Mucosa of stomach (tissue), 1 donor: ENCODE measurements around the gene LIFR.
"Not testable (repeated sequence)": the region's sequence is repeated elsewhere in the genome, so short reads cannot be mapped to it uniquely, and the experiment has no call there.

Experiments
- H3K27me3 ChIP-seq: one replicate; pipeline ENCODE4 v1.7.0; 2013; ENCODE audit warnings: mild to moderate bottlenecking, low read length; ENCODE audit not compliant: control insufficient read depth, insufficient read depth
- H3K36me3 ChIP-seq: one replicate; pipeline ENCODE4 v1.7.0; 2013; ENCODE audit warnings: low read length; ENCODE audit not compliant: control insufficient read depth, insufficient read depth
- H3K4me1 ChIP-seq: one replicate; pipeline ENCODE4 v1.7.0; 2013; ENCODE audit warnings: mild to moderate bottlenecking, low read length; ENCODE audit not compliant: control insufficient read depth, insufficient read depth
- H3K4me3 ChIP-seq: one replicate; pipeline ENCODE4 v1.7.0; 2013; ENCODE audit warnings: low read length
- H3K9ac ChIP-seq: one replicate; pipeline ENCODE4 v1.7.0; 2013; ENCODE audit warnings: mild to moderate bottlenecking, low read length, moderate library complexity
- H3K9me3 ChIP-seq: one replicate; pipeline ENCODE4 v1.7.0; 2013; ENCODE audit warnings: mild to moderate bottlenecking, low read length, moderate library complexity; ENCODE audit not compliant: control insufficient read depth
- donor health status: Pancreatic carcinoma.

LIFR gene

GRCh38 chr5:38528162-38528703 is 28.2 kb downstream of the LIFR start:
- no peaks in the 10 kb centered on the region for H3K36me3 ChIP-seq
- no peak overlapping the region for H3K9ac ChIP-seq
- no peaks in the 10 kb centered on the region for H3K9me3 ChIP-seq
- H3K4me1 ChIP-seq: peaks cover 6% of the 10 kb centered on the region
- no peak overlapping the region for H3K4me3 ChIP-seq
- no peaks in the 10 kb centered on the region for H3K27me3 ChIP-seq

DNA sequence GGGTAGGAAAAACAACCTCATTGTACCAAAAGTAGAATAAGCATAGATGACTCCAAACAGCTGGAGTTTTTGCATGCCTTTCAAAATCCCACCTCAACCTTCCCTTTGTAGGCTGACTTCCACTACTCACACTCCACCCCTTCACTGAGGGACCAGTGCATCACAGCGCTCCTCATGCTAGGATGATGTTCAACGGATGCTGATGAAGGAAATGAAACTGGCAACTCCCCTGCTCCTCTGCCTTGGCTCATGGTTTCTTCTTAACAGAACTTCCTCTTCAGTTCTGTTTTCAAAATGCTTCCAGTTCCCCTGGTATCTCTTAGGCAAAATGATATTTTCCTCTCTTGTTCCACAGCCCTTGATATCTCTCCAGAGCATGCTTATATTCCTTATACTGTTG is 29.0 kb downstream of the LIFR start:
- no peaks in the 10 kb centered on the region for H3K9me3 ChIP-seq

DNA sequence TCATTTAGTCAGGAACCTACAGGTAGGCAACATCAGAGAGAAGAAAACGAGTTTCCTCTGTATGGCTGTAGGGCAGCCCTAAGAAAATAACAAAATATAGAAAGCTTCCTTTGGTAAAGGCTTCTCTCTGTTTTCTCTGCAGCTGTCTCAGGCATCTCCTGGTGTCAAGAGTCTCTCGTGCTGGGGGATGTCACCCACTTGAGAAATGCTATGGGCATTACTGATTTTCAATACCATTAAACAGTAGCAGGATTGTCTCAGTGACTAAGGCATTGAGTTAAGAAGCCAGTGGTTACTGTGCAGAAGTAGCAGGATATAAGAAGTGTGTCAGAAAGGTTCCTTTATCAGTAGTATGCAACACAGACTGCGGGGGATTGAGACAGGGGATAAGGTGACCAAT is 32.4 kb downstream of the LIFR start:
- no peaks in the 10 kb centered on the region for H3K27me3 ChIP-seq
- H3K9me3 ChIP-seq: no peaks in the 10 kb centered on the region
- H3K4me3 ChIP-seq: no peak overlapping the region
- H3K36me3 ChIP-seq: no peaks in the 10 kb centered on the region
- peaks cover 6% of the 10 kb centered on the region for H3K4me1 ChIP-seq
- no peak overlapping the region for H3K9ac ChIP-seq

More for the DNA sequence above, 29.0 kb downstream of the LIFR start:
- H3K9ac ChIP-seq: no peak overlapping the region
- peaks cover 6% of the 10 kb centered on the region for H3K4me1 ChIP-seq
- H3K27me3 ChIP-seq: no peaks in the 10 kb centered on the region
- H3K4me3 ChIP-seq: no peak overlapping the region
- H3K36me3 ChIP-seq: no peaks in the 10 kb centered on the region

DNA sequence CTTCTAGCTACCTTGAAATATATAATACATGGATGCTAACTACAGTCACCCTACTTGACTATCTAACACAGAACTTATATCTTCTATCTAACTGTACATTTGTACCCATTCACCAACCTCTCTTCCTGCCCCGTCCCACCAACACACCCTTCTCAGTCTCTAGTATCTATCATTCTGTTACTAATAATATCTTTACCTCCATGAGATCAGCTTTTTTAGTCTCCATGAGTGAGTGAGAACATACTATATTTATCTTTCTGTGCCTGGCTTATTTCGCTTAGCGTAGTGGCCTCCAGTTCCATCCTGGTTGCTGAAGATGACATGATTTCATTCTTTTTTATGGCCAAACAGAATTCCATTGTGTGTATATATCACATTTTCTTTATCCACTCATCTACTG is 37.0 kb downstream of the LIFR start:
- Histone ChIP-seq H3K9ac (no peak overlapping the region), H3K4me3 (no peak overlapping the region), H3K27me3 (no peaks in the 10 kb centered on the region), H3K9me3 (no peaks in the 10 kb centered on the region), H3K4me1 (no peaks in the 10 kb centered on the region), H3K36me3 (no peaks in the 10 kb centered on the region)

DNA sequence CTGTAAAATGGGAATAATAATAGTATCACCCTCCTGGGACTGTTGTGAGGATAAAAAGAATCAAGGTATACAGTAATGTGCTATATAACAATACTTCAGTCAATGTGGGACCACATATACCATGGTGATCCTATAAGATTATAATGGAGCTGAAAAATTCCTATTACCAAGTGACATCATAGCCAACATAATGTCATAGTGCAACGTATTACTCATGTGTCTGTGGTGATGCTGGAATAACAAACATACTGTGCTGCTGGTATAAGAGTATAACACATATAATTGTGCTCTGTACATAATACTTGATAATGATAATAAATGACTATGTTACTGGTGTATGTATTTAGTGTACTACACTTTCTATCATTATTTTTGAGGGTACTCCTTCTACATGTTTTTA is 38.1 kb downstream of the LIFR start:
- H3K36me3 ChIP-seq: no peaks in the 10 kb centered on the region
- no peak overlapping the region for H3K4me3 ChIP-seq
- H3K9me3 ChIP-seq: no peaks in the 10 kb centered on the region
- no peaks in the 10 kb centered on the region for H3K27me3 ChIP-seq
- no peaks in the 10 kb centered on the region for H3K4me1 ChIP-seq
- H3K9ac ChIP-seq: no peak overlapping the region

DNA sequence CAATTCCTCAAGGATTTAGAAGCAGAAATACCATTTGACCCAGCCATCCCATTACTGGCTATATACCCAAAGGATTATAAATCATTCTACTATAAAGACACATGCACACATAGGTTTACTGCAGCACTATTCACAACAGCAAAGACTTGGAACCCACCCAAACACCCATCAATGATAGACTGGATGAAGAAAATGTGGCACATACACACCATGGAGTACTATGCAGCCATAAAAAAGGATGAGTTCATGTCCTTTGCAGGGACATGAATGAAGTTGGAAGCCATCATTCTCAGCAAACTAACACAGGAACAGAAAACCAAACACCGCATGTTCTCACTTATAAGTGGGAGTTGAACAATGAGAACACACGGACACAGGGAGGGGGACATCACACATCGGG is 39.8 kb downstream of the LIFR start:
- H3K4me1 ChIP-seq, H3K9me3 ChIP-seq, H3K9ac ChIP-seq, H3K27me3 ChIP-seq, H3K4me3 ChIP-seq, H3K36me3 ChIP-seq: not testable (repeated sequence)

GRCh38 chr5:38515646-38516045 is 40.8 kb downstream of the LIFR start:
- Histone ChIP-seq H3K4me3 (no peak overlapping the region), H3K36me3 (no peaks in the 10 kb centered on the region), H3K9me3 (no peaks in the 10 kb centered on the region), H3K4me1 (no peaks in the 10 kb centered on the region), H3K27me3 (no peaks in the 10 kb centered on the region), H3K9ac (no peak overlapping the region)

DNA sequence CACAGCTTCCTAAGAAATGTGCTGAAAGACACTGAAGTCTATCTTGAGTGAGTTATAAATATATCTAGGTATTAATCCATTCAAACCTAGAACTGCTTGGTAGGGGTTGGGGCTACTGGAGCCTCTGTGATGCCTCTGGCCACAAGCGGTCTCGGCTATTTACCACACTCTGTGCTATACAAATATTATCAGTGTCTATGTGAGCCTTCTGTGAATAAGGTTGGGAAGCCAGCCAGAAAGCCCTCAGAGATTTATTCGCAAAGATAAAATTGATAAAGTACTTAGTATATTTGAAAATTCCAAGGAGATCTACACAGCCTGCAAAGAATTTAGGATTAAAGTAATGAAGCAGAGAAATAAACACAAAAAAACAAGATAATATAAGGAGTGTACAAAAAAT is 41.4 kb downstream of the LIFR start:
- Histone ChIP-seq H3K4me1 (no peaks in the 10 kb centered on the region), H3K36me3 (no peaks in the 10 kb centered on the region), H3K4me3 (no peak overlapping the region), H3K9me3 (no peaks in the 10 kb centered on the region), H3K9ac (no peak overlapping the region), H3K27me3 (no peaks in the 10 kb centered on the region)

- Histone ChIP-seq H3K9me3 (no peaks in the 10 kb centered on the region), H3K4me1 (no peaks in the 10 kb centered on the region), H3K27me3 (no peaks in the 10 kb centered on the region), H3K4me3 (no peak overlapping the region), H3K36me3 (no peaks in the 10 kb centered on the region), H3K9ac (no peak overlapping the region)
Measured at GRCh38 chr5:38509185-38509584, 47.3 kb downstream of the LIFR start.

- H3K4me1 ChIP-seq: no peaks in the 10 kb centered on the region
- H3K9me3 ChIP-seq: no peaks in the 10 kb centered on the region
- H3K4me3 ChIP-seq: no peak overlapping the region
- no peaks in the 10 kb centered on the region for H3K36me3 ChIP-seq
- no peak overlapping the region for H3K9ac ChIP-seq
- no peaks in the 10 kb centered on the region for H3K27me3 ChIP-seq
Measured at GRCh38 chr5:38506302-38506701, 50.1 kb downstream of the LIFR start.

DNA sequence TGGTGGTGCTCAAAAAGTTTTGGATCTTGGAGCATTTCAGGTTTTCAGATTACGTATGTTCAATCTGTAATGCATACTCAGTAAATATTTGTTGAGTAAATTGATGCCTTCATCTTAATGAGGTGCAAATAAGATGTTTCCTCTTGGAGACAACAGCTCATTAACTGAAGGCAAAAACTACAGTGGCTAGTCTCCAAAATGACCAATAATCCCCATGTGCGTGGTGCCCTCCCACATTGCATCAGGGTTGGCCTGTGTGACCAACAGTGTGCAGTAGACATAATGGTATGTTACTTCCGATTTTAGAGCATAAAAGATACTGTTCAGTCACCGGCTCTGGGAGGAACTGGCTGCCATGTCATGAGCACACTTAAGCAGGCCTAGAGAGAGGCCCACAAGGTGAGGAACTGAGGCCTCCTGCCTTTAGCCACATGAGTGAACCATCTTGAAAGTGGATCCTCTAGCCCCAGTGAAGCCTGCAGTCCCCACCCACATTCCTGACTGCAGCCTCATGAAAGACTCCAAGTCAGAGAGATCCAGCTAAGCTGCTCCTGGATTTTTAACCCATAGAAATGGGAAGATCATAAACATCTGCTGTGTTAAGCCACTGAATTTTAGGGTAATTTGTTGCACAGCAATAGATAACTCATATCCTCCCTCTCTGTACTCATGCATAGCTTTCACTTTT is 55.7 kb downstream of the LIFR start:
- Histone ChIP-seq H3K27me3 (no peaks in the 10 kb centered on the region), H3K4me3 (no peak overlapping the region), H3K4me1 (no peaks in the 10 kb centered on the region), H3K9ac (no peak overlapping the region), H3K36me3 (no peaks in the 10 kb centered on the region), H3K9me3 (no peaks in the 10 kb centered on the region)

- Histone ChIP-seq H3K4me1 (no peaks in the 10 kb centered on the region), H3K9ac (no peak overlapping the region), H3K36me3 (no peaks in the 10 kb centered on the region), H3K27me3 (no peaks in the 10 kb centered on the region), H3K4me3 (no peak overlapping the region), H3K9me3 (no peaks in the 10 kb centered on the region)
Measured at GRCh38 chr5:38497946-38498345, 58.5 kb downstream of the LIFR start.

DNA sequence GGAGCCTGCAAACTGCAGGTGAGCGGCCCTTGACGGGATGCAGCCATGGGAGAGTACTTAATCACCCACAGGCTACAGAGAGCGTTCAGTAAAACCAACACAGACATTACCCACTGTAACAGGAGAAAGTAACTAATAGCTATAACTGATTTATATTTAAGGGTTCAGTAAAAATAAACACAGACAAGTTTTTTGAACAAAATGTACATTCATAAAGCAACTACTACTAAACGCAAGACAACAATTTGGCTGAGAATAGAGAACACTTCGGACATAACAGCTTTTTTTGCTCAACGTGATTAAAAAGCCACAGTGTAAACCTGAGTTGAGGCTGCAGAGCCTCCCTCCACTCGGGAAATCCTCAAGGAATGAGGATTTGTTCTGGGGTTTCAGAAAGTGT is 61.7 kb downstream of the LIFR start:
- Histone ChIP-seq H3K36me3 (no peaks in the 10 kb centered on the region), H3K27me3 (no peaks in the 10 kb centered on the region), H3K9ac (no peak overlapping the region), H3K4me3 (no peak overlapping the region), H3K4me1 (no peaks in the 10 kb centered on the region), H3K9me3 (no peaks in the 10 kb centered on the region)
